Measurements from ENCODE around the gene LRP10. TPM values are rescaled to one million over a fixed set of nuclear protein-coding genes. Genes with fewer than 3 reads are reported as not detected.

LRP10 gene
- total RNA-seq, 6 donors from 2014 or later: 90.2 to 169 (median 149) TPM

DNA sequence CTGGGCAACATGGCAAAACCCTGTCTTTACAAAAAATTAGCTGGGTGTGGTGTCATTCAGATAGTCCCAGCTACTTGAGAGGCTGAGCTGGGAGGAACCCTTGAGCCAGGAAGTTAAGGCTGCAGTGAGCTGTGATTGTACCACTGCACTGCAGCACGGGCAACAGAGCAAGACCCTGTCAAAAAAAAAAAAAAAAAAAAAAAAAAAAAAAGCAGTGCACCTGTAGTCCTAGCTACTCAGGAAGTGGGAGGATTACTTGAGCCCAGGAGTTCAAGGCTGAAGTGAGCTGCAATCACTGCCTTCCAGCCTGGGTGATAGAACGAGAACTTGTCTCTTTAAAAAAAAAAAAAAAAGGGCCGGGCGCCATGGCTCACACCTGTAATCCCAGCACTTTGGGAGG is 17.1 kb downstream of the LRP10 start:
- ATAC-seq (ENCODE audit: low FRiP score in 2 of 2) (no peak), DNase-seq (no peak)
- Histone ChIP-seq H3K4me3 (no peak overlapping the region), H3K9me3 (no peaks in the 10 kb centered on the region), H3K4me1 (peaks cover 9 to 25% (median 22%) of the 10 kb centered on the region in 4 donors), H3K27me3 (no peaks in the 10 kb centered on the region), H3K27ac (no peak overlapping the region), H3K36me3 (no peaks in the 10 kb centered on the region)
- WGBS, 2 donors: 58 to 65% methylated on average over 3 to 4 of the region's 4 CpGs
- TF ChIP-seq, protein P1, sequence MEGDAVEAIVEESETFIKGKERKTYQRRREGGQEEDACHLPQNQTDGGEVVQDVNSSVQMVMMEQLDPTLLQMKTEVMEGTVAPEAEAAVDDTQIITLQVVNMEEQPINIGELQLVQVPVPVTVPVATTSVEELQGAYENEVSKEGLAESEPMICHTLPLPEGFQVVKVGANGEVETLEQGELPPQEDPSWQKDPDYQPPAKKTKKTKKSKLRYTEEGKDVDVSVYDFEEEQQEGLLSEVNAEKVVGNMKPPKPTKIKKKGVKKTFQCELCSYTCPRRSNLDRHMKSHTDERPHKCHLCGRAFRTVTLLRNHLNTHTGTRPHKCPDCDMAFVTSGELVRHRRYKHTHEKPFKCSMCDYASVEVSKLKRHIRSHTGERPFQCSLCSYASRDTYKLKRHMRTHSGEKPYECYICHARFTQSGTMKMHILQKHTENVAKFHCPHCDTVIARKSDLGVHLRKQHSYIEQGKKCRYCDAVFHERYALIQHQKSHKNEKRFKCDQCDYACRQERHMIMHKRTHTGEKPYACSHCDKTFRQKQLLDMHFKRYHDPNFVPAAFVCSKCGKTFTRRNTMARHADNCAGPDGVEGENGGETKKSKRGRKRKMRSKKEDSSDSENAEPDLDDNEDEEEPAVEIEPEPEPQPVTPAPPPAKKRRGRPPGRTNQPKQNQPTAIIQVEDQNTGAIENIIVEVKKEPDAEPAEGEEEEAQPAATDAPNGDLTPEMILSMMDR (IDR thresholded peaks at IDR 0.05): no peak
- no peak for TF ChIP-seq POLR2AphosphoS5 (IDR thresholded peaks at IDR 0.05)
- TF ChIP-seq EP300 (IDR thresholded peaks at IDR 0.05): no peak
- no peak for TF ChIP-seq POLR2A (IDR thresholded peaks at IDR 0.05)

DNA sequence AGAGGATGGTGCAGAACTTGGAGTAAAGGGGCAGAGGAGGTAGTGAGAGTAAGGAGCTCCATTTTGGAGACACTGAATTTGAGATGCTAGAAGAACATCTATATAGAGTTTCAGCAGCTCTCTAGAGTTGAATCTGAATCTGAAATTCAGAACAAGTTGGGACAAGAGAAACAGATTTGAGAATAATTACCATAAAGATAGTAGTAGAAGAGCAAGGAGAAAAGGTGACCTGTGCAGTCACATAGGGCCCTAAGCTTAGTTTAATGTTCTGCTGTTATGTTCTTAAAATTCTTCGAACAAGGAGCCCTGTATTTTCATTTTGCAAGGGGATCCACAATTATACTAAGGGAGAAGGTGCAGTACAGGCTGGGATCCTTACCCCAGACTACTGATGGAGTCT is 18.9 kb downstream of the LRP10 start:
- TF ChIP-seq, protein P1 (IDR thresholded peaks at IDR 0.05): no peak
- TF ChIP-seq EP300 (IDR thresholded peaks at IDR 0.05): no peak
- TF ChIP-seq POLR2A (IDR thresholded peaks at IDR 0.05): no peak
- no peak for TF ChIP-seq POLR2AphosphoS5 (IDR thresholded peaks at IDR 0.05)
- WGBS, 2 donors: 87 to 94% methylated on average over 1 of the region's 1 CpG

DNA sequence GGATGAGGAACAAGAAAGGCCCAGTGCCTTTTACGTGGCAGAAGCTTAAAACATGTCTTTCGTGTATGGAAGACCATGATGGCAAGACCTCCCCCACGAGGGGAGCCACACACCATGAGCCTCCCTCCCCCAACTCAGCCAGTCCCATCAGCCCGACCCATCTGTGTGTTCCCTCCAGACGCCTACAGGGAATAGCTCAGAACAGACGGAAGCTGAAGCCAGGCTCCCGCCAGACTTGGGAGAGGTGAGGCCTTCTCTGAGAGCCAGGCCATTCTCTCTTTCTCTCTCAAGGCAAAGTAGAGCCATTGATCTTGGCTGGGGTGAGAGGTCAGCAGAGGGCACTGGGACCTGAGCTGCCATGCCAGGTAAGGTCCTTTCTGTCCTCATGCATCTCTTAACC is 20.9 kb downstream of the LRP10 start:
- Histone ChIP-seq H3K36me3 (no peaks in the 10 kb centered on the region), H3K27me3 (no peaks in the 10 kb centered on the region), H3K27ac (no peak overlapping the region), H3K4me3 (no peak overlapping the region), H3K9me3 (no peaks in the 10 kb centered on the region), H3K4me1 (peaks cover 5 to 13% (median 8%) of the 10 kb centered on the region in 4 donors)
- DNase-seq (no peak), ATAC-seq (ENCODE audit: low FRiP score in 2 of 2) (no peak)
- TF ChIP-seq POLR2AphosphoS5 (IDR thresholded peaks at IDR 0.05) (no peak), EP300 (IDR thresholded peaks at IDR 0.05) (no peak), POLR2A (IDR thresholded peaks at IDR 0.05) (no peak)
- TF ChIP-seq, protein P1 (IDR thresholded peaks at IDR 0.05): no peak
- 79 to 94% methylated on average over 3 to 7 of the region's 7 CpGs for WGBS, 2 donors

More for the DNA sequence above, 18.9 kb downstream of the LRP10 start:
- no peak for ATAC-seq (ENCODE audit: low FRiP score in 2 of 2)
- H3K9me3 ChIP-seq: no peaks in the 10 kb centered on the region
- no peaks in the 10 kb centered on the region for H3K36me3 ChIP-seq
- H3K27ac ChIP-seq: no peak overlapping the region
- DNase-seq: no peak
- no peak overlapping the region for H3K4me3 ChIP-seq
- H3K27me3 ChIP-seq: no peaks in the 10 kb centered on the region
- H3K4me1 ChIP-seq: peaks cover 9 to 25% (median 22%) of the 10 kb centered on the region in 4 donors

DNA sequence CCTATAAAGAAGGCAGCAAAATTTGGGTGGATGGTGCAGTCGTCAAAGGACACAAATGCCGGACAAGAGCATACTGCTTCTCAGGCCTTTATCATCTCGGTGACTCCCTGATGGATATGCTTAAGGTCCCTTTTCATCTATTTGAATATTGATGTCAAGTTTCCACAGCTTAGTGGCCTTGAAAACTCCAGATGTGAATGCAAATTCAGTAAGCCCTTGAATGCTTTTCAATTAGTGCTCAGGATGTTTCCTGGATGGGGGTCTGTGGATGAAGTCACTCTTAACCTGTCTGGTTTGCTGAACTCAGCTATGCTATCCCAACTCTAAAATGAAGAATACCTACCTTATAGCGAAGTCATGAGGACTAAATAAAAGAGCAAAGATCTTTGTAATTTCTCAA is 22.2 kb downstream of the LRP10 start:
- no peak overlapping the region for H3K27ac ChIP-seq
- DNase-seq (no peak), ATAC-seq (ENCODE audit: low FRiP score in 2 of 2) (no peak)
- no peaks in the 10 kb centered on the region for H3K9me3 ChIP-seq
- peaks cover 0 to 1% (median 0%) of the 10 kb centered on the region in 4 donors for H3K36me3 ChIP-seq
- H3K4me3 ChIP-seq: no peak overlapping the region
- no peaks in the 10 kb centered on the region for H3K27me3 ChIP-seq
- peaks cover 0 to 6% (median 0%) of the 10 kb centered on the region in 4 donors for H3K4me1 ChIP-seq
- TF ChIP-seq, protein P1 (IDR thresholded peaks at IDR 0.05): no peak
- TF ChIP-seq EP300 (IDR thresholded peaks at IDR 0.05) (no peak), POLR2A (IDR thresholded peaks at IDR 0.05) (no peak), POLR2AphosphoS5 (IDR thresholded peaks at IDR 0.05) (no peak)
- WGBS, 2 donors: 92 to 93% methylated on average over 4 of the region's 4 CpGs

DNA sequence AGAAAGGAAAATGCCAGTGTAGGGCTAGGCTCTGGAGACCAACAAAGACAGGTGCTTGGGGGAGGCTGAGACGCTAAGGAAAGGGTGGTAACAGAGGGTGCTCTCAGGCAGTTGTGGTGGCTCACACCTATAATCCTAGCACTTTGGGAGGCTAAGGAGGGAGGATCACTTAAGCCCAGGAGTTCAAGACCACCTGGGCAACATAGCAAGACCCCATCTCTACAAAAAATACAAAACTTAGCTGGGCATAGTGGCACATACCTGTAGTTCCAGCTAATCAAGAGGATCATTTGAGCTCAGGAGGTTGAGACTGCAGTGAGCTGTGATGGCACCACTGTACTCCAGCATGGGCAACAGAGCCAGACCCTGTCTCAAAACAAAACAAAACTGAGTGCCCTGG is 23.9 kb downstream of the LRP10 start:
- H3K27ac ChIP-seq: no peak overlapping the region

More for the DNA sequence above, 23.9 kb downstream of the LRP10 start:
- DNase-seq (no peak), ATAC-seq (ENCODE audit: low FRiP score in 2 of 2) (no peak)
- TF ChIP-seq, protein P1 (IDR thresholded peaks at IDR 0.05): no peak
- TF ChIP-seq POLR2AphosphoS5 (IDR thresholded peaks at IDR 0.05): no peak
- TF ChIP-seq EP300 (IDR thresholded peaks at IDR 0.05): no peak
- TF ChIP-seq POLR2A (IDR thresholded peaks at IDR 0.05): no peak
- no peaks in the 10 kb centered on the region for H3K27me3 ChIP-seq
- 91 to 96% methylated on average over 1 of the region's 1 CpG for WGBS, 2 donors
- no peaks in the 10 kb centered on the region for H3K9me3 ChIP-seq
- peaks cover 0 to 6% (median 4%) of the 10 kb centered on the region in 4 donors for H3K4me1 ChIP-seq
- H3K36me3 ChIP-seq: peaks cover 0 to 13% (median 3%) of the 10 kb centered on the region in 4 donors
- H3K4me3 ChIP-seq: no peak overlapping the region

Measured in upper lobe of left lung (tissue), 6 donors.